ENCODE data around the gene SND1. TPM values are rescaled to one million over a fixed set of nuclear protein-coding genes. Genes with fewer than 3 reads are reported as not detected.

The SND1 gene
- total RNA-seq, 4 donors from 2014 or later, result 55.5 to 305 (median 80.1) TPM

GRCh38 chr7:127666602-127667001, 14.6 kb downstream of the SND1 start:
- Histone ChIP-seq H3K4me3 (no peak overlapping the region), H3K36me3 (peaks cover 0 to 4% (median 0%) of the 10 kb centered on the region in 3 donors), H3K9me3 (no peaks in the 10 kb centered on the region), H3K27ac (no peak overlapping the region), H3K27me3 (no peaks in the 10 kb centered on the region), H3K4me1 (peaks cover 0 to 17% (median 0%) of the 10 kb centered on the region in 4 donors)
- DNase-seq, result no peak
- TF ChIP-seq POLR2A (IDR thresholded peaks at IDR 0.05) (no peak), CTCF (IDR thresholded peaks at IDR 0.05) (no peak)

- Histone ChIP-seq H3K27me3 (no peaks in the 10 kb centered on the region), H3K4me3 (no peak overlapping the region), H3K9me3 (no peaks in the 10 kb centered on the region), H3K27ac (no peak overlapping the region), H3K4me1 (peaks cover 0 to 17% (median 0%) of the 10 kb centered on the region in 4 donors), H3K36me3 (peaks cover 0 to 4% (median 0%) of the 10 kb centered on the region in 3 donors)
- no peak for DNase-seq
- no peak for TF ChIP-seq CTCF (IDR thresholded peaks at IDR 0.05)
- TF ChIP-seq POLR2A (IDR thresholded peaks at IDR 0.05), result no peak
These were observed 15.2 kb downstream of the SND1 start for GRCh38 chr7:127667017-127667670.

- Histone ChIP-seq H3K9me3 (no peaks in the 10 kb centered on the region), H3K4me3 (no peak overlapping the region), H3K4me1 (peaks cover 0 to 17% (median 0%) of the 10 kb centered on the region in 4 donors), H3K36me3 (peaks cover 0 to 4% (median 0%) of the 10 kb centered on the region in 3 donors), H3K27ac (no peak overlapping the region), H3K27me3 (no peaks in the 10 kb centered on the region)
- no peak for TF ChIP-seq POLR2A (IDR thresholded peaks at IDR 0.05)
- no peak for TF ChIP-seq CTCF (IDR thresholded peaks at IDR 0.05)
- no peak for DNase-seq
These were observed 16.0 kb downstream of the SND1 start for GRCh38 chr7:127667759-127668530.

- DNase-seq, result no peak
- no peak overlapping the region for H3K4me3 ChIP-seq
- H3K9me3 ChIP-seq, result no peaks in the 10 kb centered on the region
- H3K27me3 ChIP-seq, result no peaks in the 10 kb centered on the region
- no peak overlapping the region for H3K27ac ChIP-seq
- H3K4me1 ChIP-seq, result peaks cover 0 to 9% (median 0%) of the 10 kb centered on the region in 4 donors
- peaks cover 0 to 4% (median 0%) of the 10 kb centered on the region in 3 donors for H3K36me3 ChIP-seq
- TF ChIP-seq POLR2A (IDR thresholded peaks at IDR 0.05), result no peak
- TF ChIP-seq CTCF (IDR thresholded peaks at IDR 0.05), result no peak
These were observed 19.3 kb downstream of the SND1 start for GRCh38 chr7:127671341-127671740.

GRCh38 chr7:127673902-127674301, 21.9 kb downstream of the SND1 start:
- Histone ChIP-seq H3K9me3 (no peaks in the 10 kb centered on the region), H3K4me1 (peaks cover 0 to under 1% (median 0%) of the 10 kb centered on the region in 4 donors), H3K36me3 (peaks cover 0 to 8% (median 0%) of the 10 kb centered on the region in 3 donors), H3K27me3 (no peaks in the 10 kb centered on the region), H3K4me3 (no peak overlapping the region), H3K27ac (no peak overlapping the region)
- no peak for DNase-seq
- TF ChIP-seq POLR2A (IDR thresholded peaks at IDR 0.05) (no peak), CTCF (IDR thresholded peaks at IDR 0.05) (no peak)
